HUES6 (cell line): ENCODE data around the gene RO60.
A peak's percentile ranks its signal among the peaks of the same experiment; 100 is the strongest.

Experiments
- H3K27ac ChIP-seq: 2 replicates; pipeline ENCODE4 v1.7.0; 2013; ENCODE audit warnings: low read depth, mild to moderate bottlenecking, low read length, inconsistent platforms
- H3K27me3 ChIP-seq: 2 replicates; pipeline ENCODE4 v1.6.1; 2013; ENCODE audit warnings: low read length; ENCODE audit not compliant: control insufficient read depth, insufficient read depth
- H3K36me3 ChIP-seq: 2 replicates; pipeline ENCODE4 v1.6.1; 2013; ENCODE audit warnings: low read length; ENCODE audit not compliant: control insufficient read depth, insufficient read depth
- H3K4me1 ChIP-seq: 2 replicates; pipeline ENCODE4 v1.6.1; 2013; ENCODE audit warnings: low read length; ENCODE audit not compliant: control insufficient read depth, insufficient read depth
- H3K4me3 ChIP-seq: 2 replicates; pipeline ENCODE4 v1.5.1; 2013; ENCODE audit warnings: low read depth, low read length
- H3K9ac ChIP-seq: one replicate; pipeline ENCODE4 v1.6.1; 2013; ENCODE audit warnings: mild to moderate bottlenecking, low read length
- H3K9me3 ChIP-seq: 2 replicates; pipeline ENCODE4 v1.6.1; 2013; ENCODE audit warnings: low read depth, low read length; ENCODE audit not compliant: control insufficient read depth, insufficient read depth

Gene RO60

GRCh38 chr1:193059282-193060114, at the start of gene RO60, which contains the start of gene UCHL5:
RO60 (plus strand) TSS chr1:193059612; CDS start chr1:193069055, 9,443 bp downstream.
UCHL5 (minus strand) TSS chr1:193059360; CDS start chr1:193059260, 100 bp downstream.
- no peaks in the 10 kb centered on the region for H3K27me3 ChIP-seq
- peak within 1 kb of the TSS; percentile 85 for H3K27ac ChIP-seq
- H3K36me3 ChIP-seq = peaks cover 5% of the 10 kb centered on the region; the same call in 1 of the 2 replicates
- no peaks in the 10 kb centered on the region for H3K9me3 ChIP-seq
- peak within 1 kb of the TSS; percentile 90 for H3K4me3 ChIP-seq
- peak within 1 kb of the TSS; percentile 98 for H3K9ac ChIP-seq
- peaks cover 10% of the 10 kb centered on the region for H3K4me1 ChIP-seq

- H3K4me1 ChIP-seq = no peaks in the 10 kb centered on the region
- no peaks in the 10 kb centered on the region for H3K27me3 ChIP-seq
- H3K9me3 ChIP-seq = no peaks in the 10 kb centered on the region
- H3K27ac ChIP-seq = no peak overlapping the region
- H3K9ac ChIP-seq = no peak overlapping the region
- H3K4me3 ChIP-seq = no peak overlapping the region
- H3K36me3 ChIP-seq = peaks cover 2% of the 10 kb centered on the region; the same call in 1 of the 2 replicates
Observed at GRCh38 chr1:193011406-193011805, 48.0 kb upstream of the RO60 start.

GRCh38 chr1:193013005-193013404, 46.4 kb upstream of the RO60 start:
- Histone ChIP-seq H3K27me3 (no peaks in the 10 kb centered on the region), H3K4me3 (no peak overlapping the region), H3K9me3 (no peaks in the 10 kb centered on the region), H3K27ac (no peak overlapping the region), H3K4me1 (no peaks in the 10 kb centered on the region), H3K36me3 (peaks cover 2% of the 10 kb centered on the region; the same call in 1 of the 2 replicates), H3K9ac (no peak overlapping the region)

GRCh38 chr1:193013707-193014106, 45.7 kb upstream of the RO60 start:
- peaks cover 2% of the 10 kb centered on the region; the same call in 1 of the 2 replicates for H3K36me3 ChIP-seq
- no peak overlapping the region for H3K4me3 ChIP-seq
- H3K9ac ChIP-seq = no peak overlapping the region
- no peaks in the 10 kb centered on the region for H3K27me3 ChIP-seq
- no peak overlapping the region for H3K27ac ChIP-seq
- H3K9me3 ChIP-seq = no peaks in the 10 kb centered on the region
- H3K4me1 ChIP-seq = no peaks in the 10 kb centered on the region

GRCh38 chr1:193014400-193014799, 45.0 kb upstream of the RO60 start:
- H3K27me3 ChIP-seq = no peaks in the 10 kb centered on the region
- H3K9ac ChIP-seq = no peak overlapping the region
- H3K4me3 ChIP-seq = no peak overlapping the region
- H3K27ac ChIP-seq = no peak overlapping the region
- H3K9me3 ChIP-seq = no peaks in the 10 kb centered on the region
- H3K4me1 ChIP-seq = no peaks in the 10 kb centered on the region
- peaks cover 2% of the 10 kb centered on the region; the same call in 1 of the 2 replicates for H3K36me3 ChIP-seq

- H3K36me3 ChIP-seq = peaks cover 6% of the 10 kb centered on the region; the same call in 1 of the 2 replicates
- H3K9ac ChIP-seq = no peak overlapping the region
- peaks cover 3% of the 10 kb centered on the region; the same call in 1 of the 2 replicates for H3K4me1 ChIP-seq
- no peak overlapping the region for H3K4me3 ChIP-seq
- no peak overlapping the region for H3K27ac ChIP-seq
- no peaks in the 10 kb centered on the region for H3K9me3 ChIP-seq
- H3K27me3 ChIP-seq = no peaks in the 10 kb centered on the region
Observed at GRCh38 chr1:193016788-193017187, 42.6 kb upstream of the RO60 start.

GRCh38 chr1:193019442-193020026, 39.9 kb upstream of the RO60 start:
- H3K9me3 ChIP-seq = no peaks in the 10 kb centered on the region
- H3K27me3 ChIP-seq = no peaks in the 10 kb centered on the region
- no peak overlapping the region for H3K4me3 ChIP-seq
- H3K36me3 ChIP-seq = peaks cover 10% of the 10 kb centered on the region
- H3K9ac ChIP-seq = no peak overlapping the region
- peaks cover 7% of the 10 kb centered on the region; the same call in 1 of the 2 replicates for H3K4me1 ChIP-seq
- no peak overlapping the region for H3K27ac ChIP-seq

- H3K27ac ChIP-seq = no peak overlapping the region
- peaks cover 18% of the 10 kb centered on the region for H3K36me3 ChIP-seq
- no peak overlapping the region for H3K4me3 ChIP-seq
Observed at GRCh38 chr1:193025218-193025617, 34.2 kb upstream of the RO60 start.

GRCh38 chr1:193030280-193030679, 29.1 kb upstream of the RO60 start:
- Histone ChIP-seq H3K4me3 (no peak overlapping the region), H3K9me3 (no peaks in the 10 kb centered on the region), H3K36me3 (peaks cover 14% of the 10 kb centered on the region), H3K9ac (no peak overlapping the region), H3K4me1 (no peaks in the 10 kb centered on the region), H3K27ac (no peak overlapping the region), H3K27me3 (no peaks in the 10 kb centered on the region)

More at GRCh38 chr1:193025218-193025617, 34.2 kb upstream of the RO60 start:
- Histone ChIP-seq H3K27me3 (no peaks in the 10 kb centered on the region), H3K9me3 (no peaks in the 10 kb centered on the region), H3K9ac (no peak overlapping the region), H3K4me1 (peaks cover 7% of the 10 kb centered on the region; the same call in 1 of the 2 replicates)

- Histone ChIP-seq H3K27me3 (no peaks in the 10 kb centered on the region), H3K9ac (no peak overlapping the region), H3K36me3 (peaks cover 14% of the 10 kb centered on the region), H3K9me3 (no peaks in the 10 kb centered on the region), H3K27ac (no peak overlapping the region), H3K4me1 (no peaks in the 10 kb centered on the region), H3K4me3 (no peak overlapping the region)
Observed at GRCh38 chr1:193031431-193031830, 28.0 kb upstream of the RO60 start.
